SK-N-SH treated with all-trans-retinoic acid at 6 μM for 48 hours (cell line): ENCODE data around the gene UGGT1.

Experiments used
- ATAC-seq: fragments of 200-7000 bp; cut with Tn5 transposase; 3 replicates; pipeline ENCODE4 v1.9.1; 2020; ENCODE audit warnings: mild to moderate bottlenecking, moderate library complexity
- BACH2 ChIP-seq: fragments of 250-450 bp; sonication (Bioruptor Pico); IDR thresholded peaks from 2 replicates; pipeline ENCODE4 v1.9.0; 2021; ENCODE audit warnings: mild to moderate bottlenecking, borderline replicate concordance
- CREB5 ChIP-seq: fragments of 250-450 bp; sonication (Bioruptor Pico); IDR thresholded peaks from 2 replicates; pipeline ENCODE4 v1.5.1; 2020; ENCODE audit warnings: low read depth, mild to moderate bottlenecking, moderate library complexity
- CSDC2 ChIP-seq: fragments of 250-450 bp; sonication (Bioruptor Pico); IDR thresholded peaks from 2 replicates; pipeline ENCODE4 v1.5.0; 2020; ENCODE audit warnings: mild to moderate bottlenecking, moderate library complexity
- CSRNP3 ChIP-seq: fragments of 250-450 bp; sonication (Bioruptor Pico); IDR thresholded peaks from 2 replicates; pipeline ENCODE4 v1.5.1; 2021; ENCODE audit warnings: mild to moderate bottlenecking, moderate library complexity
- ESRRG ChIP-seq: fragments of 250-450 bp; sonication (Bioruptor Pico); IDR thresholded peaks from 2 replicates; pipeline ENCODE4 v1.6.1; 2021; ENCODE audit warnings: mild to moderate bottlenecking
- GLIS3 ChIP-seq: fragments of 250-450 bp; sonication (Bioruptor Pico); IDR thresholded peaks from 2 replicates; pipeline ENCODE4 v1.5.0; 2020; ENCODE audit warnings: mild to moderate bottlenecking, moderate library complexity
- PATZ1 ChIP-seq: fragments of 250-450 bp; sonication (Bioruptor Pico); IDR thresholded peaks from 2 replicates; pipeline ENCODE4 v1.8.0; 2020; ENCODE audit warnings: mild to moderate bottlenecking, moderate library complexity, borderline replicate concordance
- POU6F1 ChIP-seq: fragments of 250-450 bp; sonication (Bioruptor Pico); IDR thresholded peaks from 2 replicates; pipeline ENCODE4 v1.8.0; 2021; ENCODE audit warnings: low read depth, mild to moderate bottlenecking, moderate library complexity, borderline replicate concordance
- PPARA ChIP-seq: fragments of 250-450 bp; sonication (Bioruptor Pico); IDR thresholded peaks from 2 replicates; pipeline ENCODE4 v1.5.0; 2020; ENCODE audit warnings: mild to moderate bottlenecking, borderline replicate concordance
- SNAI2 ChIP-seq: fragments of 250-450 bp; sonication (Bioruptor Pico); IDR thresholded peaks from 2 replicates; pipeline ENCODE4 v1.5.0; 2020; ENCODE audit warnings: mild to moderate bottlenecking, moderate library complexity
- TOX ChIP-seq: fragments of 250-450 bp; sonication (Bioruptor Pico); IDR thresholded peaks from 2 replicates; pipeline ENCODE4 v1.8.0; 2021; ENCODE audit warnings: mild to moderate bottlenecking, moderate library complexity, borderline replicate concordance
- TSHZ2 ChIP-seq: fragments of 250-450 bp; sonication (Bioruptor Pico); IDR thresholded peaks from 2 replicates; pipeline ENCODE4 v1.5.0; 2020; ENCODE audit warnings: mild to moderate bottlenecking, moderate library complexity
- ZC3H10 ChIP-seq: fragments of 250-450 bp; sonication (Bioruptor Pico); IDR thresholded peaks from 2 replicates; pipeline ENCODE4 v1.5.1; 2021; ENCODE audit warnings: mild to moderate bottlenecking, moderate library complexity
- ZFP3 ChIP-seq: fragments of 250-450 bp; sonication (Bioruptor Pico); IDR thresholded peaks from 2 replicates; pipeline ENCODE4 v1.5.0; 2020; ENCODE audit warnings: mild to moderate bottlenecking, moderate library complexity
- ZNF565 ChIP-seq: fragments of 450-650 bp; formaldehyde crosslinking; conservative IDR thresholded peaks from 2 replicates; pipeline ENCODE4 v1.5.0; 2020; ENCODE audit warnings: low read depth, mild to moderate bottlenecking, moderate library complexity
- ZNF8 ChIP-seq: fragments of 450-650 bp; formaldehyde crosslinking; IDR thresholded peaks from 2 replicates; pipeline ENCODE4 v1.5.0; 2020; ENCODE audit warnings: mild to moderate bottlenecking, moderate library complexity

Gene UGGT1

GRCh38 chr2:128137094-128137616 lies 46.2 kb downstream of the UGGT1 start:
- TF ChIP-seq ZFP3 (CRISPR knock-in tag) = no peak
- no peak for TF ChIP-seq TOX (CRISPR knock-in tag)
- no peak for TF ChIP-seq ZC3H10 (CRISPR knock-in tag)
- TF ChIP-seq TSHZ2 = no peak
- no peak for TF ChIP-seq ESRRG (CRISPR knock-in tag)
- TF ChIP-seq CSDC2 (CRISPR knock-in tag) = no peak
- TF ChIP-seq PATZ1 = no peak
- no peak for ATAC-seq

- TF ChIP-seq PPARA (CRISPR knock-in tag) (no peak), ZC3H10 (CRISPR knock-in tag) (no peak), ZFP3 (CRISPR knock-in tag) (no peak), ESRRG (CRISPR knock-in tag) (no peak), POU6F1 (CRISPR knock-in tag) (no peak), TOX (CRISPR knock-in tag) (no peak), CSRNP3 (CRISPR knock-in tag) (no peak), BACH2 (CRISPR knock-in tag) (no peak), TSHZ2 (no peak), ZNF565 (CRISPR knock-in tag) (no peak), CREB5 (CRISPR knock-in tag) (no peak), ZNF8 (CRISPR knock-in tag) (no peak), GLIS3 (CRISPR knock-in tag) (no peak), CSDC2 (CRISPR knock-in tag) (no peak)
- no peak for ATAC-seq
These were observed 48.6 kb downstream of the UGGT1 start for GRCh38 chr2:128139624-128140023.

GRCh38 chr2:128145651-128146050 lies 54.7 kb downstream of the UGGT1 start:
- TF ChIP-seq SNAI2 (no peak), ZC3H10 (CRISPR knock-in tag) (no peak), ZNF8 (CRISPR knock-in tag) (no peak), PATZ1 (no peak), PPARA (CRISPR knock-in tag) (no peak), BACH2 (CRISPR knock-in tag) (no peak)
- ATAC-seq = no peak
